GM21526 (cell line): ENCODE measurements around the gene STK24.

Source experiments
- ATAC-seq: cut with Tn5 transposase; IDR thresholded peaks from one replicate; pipeline ENCODE4 v1.9.1; 2021; ENCODE audit warnings: moderate library complexity; ENCODE audit not compliant: unreplicated experiment, low FRiP score

Gene STK24

DNA sequence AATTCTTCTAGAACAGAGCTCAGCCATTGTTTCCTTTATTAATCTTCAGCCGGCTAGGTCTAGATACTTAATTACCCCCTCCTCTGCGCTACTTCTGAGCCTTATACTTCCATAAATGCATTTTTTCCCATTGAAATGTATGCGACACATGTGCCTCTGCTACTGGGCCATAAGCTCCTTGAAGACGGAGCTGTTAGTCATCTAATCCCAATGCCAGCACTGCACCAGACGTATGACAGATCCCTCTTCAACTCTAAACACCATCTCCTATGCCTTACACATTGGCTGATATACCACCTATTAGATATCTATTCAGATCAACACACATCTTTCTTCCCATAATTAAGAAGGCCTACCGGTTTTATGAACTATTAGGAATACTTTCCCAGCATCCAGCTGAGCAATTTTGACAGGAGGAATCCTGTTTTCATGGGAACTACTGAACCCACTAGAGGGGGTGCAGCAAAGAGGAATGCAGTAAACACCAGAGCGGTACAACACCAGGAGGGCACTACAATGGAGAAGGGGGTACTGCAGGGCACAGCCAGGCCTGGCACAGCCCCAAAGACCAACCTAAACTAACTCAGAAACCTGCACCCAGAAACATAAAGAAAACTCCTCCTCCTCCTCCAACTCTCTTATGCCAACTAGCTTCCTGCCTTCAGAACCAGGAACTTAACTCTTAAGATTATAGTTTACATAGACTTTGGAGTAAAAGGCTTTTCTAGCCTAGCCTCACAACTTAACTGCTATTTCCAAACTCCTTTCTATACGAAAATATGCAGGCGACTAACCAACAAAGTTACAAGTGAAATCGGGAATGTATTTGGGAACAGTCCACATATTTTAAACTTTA, 18.7 kb downstream of the STK24 start:
- ATAC-seq: no peak

DNA sequence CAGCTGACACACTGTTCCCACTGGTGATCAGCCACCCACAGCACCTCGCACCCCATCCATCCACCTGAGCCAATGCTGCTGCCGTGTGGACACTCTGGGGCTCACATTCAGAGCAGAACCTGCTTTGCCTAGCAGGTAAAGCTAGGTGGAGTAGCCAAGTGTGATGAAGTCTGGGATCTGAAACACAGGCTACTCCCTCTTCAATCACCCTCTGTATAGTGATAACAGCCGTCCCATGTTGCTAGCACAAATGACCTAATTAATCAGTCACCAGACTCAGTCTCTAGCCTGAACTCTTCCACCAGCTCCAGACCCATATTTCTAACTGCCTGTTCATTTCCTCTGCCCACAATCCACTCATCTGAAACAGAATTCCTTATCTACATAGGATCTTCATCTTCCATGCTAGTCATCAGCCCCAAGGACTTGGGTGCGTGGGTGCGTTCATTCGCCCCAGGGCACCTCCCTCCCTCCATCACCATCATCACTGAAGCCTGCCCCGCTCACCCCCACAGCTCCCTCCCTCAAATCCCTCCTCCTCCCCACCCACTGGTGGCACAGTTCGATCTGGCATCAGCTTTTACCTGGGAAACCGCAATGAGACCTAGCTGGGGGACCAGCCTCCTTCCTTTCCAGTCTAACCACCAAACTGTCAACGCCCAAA, 19.8 kb downstream of the STK24 start:
- ATAC-seq: no peak

DNA sequence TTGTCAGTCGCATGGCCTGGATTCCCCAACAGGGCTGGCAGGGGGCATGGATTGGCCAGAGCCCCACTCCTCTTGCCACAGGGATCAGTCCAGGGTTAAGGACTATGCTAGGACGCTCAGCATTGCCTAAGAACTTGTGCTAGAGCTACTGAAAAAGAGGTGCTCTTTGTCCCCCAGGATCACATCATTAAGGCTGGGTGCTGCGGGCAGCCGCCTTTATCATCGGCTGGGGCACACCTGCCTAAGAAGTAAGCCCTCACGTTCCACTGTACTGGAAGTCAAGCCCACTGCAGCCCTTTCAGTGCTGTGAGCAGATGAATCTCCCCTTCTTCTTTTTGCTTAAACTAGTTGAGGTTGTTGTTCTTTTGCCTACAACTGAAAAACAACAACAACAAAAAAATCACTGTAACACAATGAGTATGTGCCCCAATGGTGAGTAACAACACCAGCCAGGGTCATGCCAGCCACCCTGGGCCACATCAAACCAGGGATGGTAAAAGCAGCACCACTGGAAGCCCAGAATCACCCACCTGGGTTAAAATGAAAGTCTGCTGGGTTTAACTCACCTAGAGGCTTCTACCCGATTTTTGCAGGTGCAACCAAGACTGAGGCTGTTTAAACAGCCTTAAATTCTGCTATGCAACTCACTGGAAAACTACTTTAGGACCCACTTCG, 20.6 kb downstream of the STK24 start:
- ATAC-seq: no peak

DNA sequence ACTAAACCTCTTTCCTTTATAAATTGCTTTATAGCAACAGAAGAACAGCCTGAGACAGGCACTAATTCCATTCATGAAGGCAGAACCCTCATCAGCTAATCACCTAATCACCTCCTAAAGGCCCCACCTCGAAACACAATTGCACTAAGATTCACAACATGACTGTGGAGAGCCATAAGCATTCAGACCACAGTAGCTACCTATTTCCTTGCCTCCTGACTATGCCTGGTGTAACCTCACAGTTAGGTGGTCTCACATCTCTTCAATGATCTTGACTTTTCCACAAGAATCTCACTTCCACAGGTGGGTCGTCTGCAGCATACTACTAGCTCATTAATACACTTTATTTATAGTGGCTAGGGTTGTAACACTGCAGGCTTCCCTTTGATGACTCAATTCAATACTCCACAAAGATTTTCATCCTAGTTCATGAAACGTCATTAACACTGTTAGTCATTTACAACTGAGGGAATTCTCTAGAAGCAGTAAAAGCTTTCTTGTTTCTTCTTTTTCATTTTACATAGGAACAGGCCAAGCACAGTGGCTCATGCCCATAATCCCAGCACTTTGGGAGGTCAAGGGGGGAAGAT, 27.1 kb downstream of the STK24 start:
- peak; percentile 53 for ATAC-seq

DNA sequence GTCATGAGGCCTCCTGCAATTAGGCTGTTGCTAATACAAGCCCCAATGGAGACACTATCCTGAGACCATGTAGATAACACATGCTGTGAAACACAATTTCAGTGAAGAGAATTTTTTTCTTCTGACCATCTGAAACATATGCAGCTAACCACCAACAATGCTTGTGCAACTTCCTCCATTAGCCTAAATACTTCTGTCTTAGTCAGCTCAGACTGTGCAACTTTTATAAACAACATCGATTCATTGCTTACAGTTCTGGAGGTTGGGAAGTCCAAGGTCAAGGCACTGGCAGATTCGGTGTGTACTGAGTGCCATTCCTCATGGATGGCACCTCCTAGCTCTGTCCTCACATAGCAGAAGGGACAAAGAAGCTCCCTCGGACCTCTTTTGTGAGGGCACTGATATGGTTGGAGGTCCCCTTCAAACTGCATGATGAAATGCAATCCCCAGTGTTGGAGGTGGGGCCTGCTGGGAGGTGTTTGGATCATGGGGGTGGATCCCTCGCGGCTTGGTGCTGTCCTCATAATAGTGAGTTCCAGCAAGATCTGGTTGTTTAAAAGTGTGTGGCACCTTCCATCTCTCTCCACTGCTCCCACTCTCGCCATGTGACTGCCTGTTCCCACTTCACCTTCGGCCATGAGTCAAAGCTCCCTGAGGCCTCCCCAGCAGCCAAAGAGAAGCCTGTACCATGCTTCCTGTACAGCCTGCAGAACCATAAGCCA, 27.7 kb downstream of the STK24 start:
- ATAC-seq: no peak

DNA sequence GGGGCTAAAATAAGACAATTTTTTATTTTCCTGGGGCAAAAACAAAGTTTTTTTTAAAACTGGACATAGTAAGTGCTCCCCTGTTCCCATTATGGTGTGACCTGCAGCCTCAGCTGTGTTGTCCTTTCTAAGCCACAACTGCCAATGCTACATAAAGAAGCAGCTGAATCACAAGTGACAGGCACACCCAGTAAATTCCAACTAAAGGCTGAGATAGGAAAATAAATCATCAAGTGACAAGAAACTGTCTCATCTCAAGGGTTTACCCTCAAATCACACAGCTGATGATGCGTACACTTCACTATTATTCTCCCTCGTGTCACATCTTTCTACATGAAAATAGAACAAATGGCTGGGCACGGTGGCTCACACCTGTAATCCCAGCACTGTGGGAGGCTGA, 28.7 kb downstream of the STK24 start:
- ATAC-seq: no peak

DNA sequence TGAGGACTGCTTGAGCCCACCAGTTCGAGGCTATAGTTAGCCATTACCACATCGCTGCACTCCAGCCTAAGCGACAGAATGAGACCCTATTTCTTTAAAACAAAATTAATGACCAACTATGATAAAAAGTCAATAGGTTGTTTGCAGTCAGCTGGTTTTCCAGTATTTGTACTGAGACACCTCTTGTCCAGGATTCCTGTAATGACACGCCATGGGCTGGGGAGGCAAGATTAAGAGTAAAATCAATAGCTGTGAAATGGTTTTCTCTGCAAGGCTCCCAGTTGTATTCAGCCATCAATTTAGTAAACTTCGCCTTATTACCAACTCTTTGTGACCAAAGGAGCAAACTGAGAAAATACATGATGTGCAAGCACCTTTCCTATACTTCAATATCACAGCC, 29.5 kb downstream of the STK24 start:
- no peak for ATAC-seq

DNA sequence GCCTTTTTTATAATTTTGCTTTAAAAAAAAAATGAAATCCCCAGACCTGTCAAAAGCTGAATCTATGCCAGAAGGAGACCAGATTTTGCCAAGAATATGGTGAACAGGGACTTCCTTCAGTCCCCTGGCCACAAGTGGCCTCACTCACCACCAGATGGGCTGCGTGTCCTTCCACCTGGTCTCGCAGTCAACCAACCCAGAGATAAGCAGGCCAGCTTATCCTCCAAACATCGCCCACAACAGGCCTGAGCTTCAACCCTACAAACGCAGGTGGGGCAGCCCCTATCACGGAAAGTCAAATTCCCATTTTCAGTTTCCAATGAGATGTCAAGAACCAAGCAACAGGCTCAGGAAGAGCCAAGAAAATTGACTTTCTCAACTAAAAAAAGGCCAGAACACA, 30.5 kb downstream of the STK24 start:
- no peak for ATAC-seq

DNA sequence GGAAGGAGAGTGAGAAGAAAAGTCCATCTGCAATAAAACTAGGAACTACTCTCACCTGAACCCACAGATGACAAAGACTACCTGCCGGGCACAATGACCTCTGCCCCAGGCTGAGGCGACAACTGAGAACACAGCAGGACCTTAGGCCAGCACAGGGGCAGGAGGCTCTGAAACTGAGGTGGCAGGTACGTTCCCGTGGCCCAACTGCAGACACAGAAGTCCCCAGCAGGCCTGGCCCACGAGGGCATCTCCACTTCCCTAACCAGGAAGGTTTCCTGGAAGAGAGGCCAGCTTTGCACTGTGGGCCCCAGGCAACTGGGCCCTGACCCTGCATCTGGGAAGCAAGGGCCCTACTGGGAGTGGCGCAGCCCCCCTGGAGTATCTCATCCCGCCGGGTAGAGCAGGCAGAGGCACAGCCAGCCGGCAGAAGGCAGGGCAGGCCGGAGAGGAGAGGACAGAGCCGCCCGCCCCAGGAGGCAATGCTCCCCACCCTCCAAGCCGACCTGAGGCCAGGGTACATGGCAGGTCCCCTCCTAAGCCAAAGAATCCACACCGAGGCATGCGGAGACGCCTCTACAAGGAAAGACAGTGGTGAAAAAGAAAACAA, 32.7 kb downstream of the STK24 start:
- no peak for ATAC-seq

DNA sequence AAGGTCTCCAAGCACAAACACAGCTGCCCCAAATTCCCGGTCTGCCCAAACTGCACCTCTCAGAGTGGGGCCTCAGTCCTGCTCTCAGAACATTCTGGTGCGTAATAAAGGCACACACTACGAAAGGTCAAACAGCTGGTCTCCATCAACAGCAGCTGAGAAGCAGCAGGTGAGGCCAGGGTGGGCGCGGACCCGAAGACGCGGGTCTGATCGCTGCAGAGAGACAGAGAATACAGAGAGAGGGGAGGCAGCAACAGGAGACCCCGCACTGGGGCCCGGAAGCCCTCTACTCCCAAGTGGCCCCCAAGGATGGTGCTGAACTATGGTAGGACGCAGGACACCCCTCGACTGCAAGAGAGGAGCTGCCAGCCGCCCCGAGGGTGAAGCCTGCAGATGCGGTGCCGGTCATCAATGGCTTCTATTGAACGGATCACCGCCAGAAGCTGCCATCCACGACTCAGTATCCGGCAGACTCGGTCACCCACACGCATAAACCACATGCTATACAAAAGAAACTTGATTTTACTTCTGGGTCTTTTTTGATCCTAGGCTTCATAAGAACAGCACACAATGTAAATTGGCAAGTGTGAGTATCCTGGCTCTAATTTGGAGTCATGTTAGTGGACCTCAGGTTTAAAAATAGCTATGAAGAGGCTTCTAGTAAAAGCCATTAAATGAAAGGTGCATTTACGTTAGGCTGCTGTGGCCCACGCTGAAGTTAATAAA, 33.4 kb downstream of the STK24 start:
- ATAC-seq: no peak

DNA sequence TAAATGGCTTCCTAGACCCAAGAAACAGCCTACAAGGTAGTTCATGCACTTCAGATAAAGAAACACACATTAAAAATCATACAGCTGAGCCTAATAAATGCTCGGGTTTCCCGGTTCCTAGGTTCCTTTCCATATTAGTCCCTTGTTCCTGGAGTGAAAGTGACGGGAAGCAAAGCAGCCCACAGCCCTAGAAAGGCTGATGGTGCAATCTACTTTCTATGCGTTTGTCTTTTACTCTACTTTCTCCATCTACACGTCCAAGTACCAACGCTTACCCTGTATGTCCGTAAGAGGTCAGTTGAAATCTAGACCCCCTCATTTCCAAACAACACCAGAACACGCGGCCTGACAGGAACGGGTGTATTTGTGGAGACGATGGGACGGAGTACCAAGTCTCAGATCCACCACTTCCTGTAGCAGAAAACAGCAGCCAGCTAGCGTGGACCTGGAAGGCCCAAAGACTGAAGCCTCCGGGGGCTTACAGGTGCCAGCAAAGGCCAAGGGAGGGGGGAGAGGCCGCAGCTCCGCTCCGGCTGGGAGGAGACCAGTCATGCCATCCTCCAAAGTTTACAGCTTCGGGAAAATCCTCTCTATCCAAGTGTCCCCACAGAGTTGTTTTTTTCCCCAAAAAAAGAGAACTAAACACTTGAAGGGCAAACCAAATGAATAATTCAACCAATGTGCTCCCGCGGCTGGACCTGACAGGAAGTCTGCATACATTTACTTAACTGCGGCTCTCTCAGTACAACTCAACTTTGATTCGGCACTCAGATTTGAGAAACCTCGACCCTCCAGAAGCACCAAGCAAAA, 34.1 kb downstream of the STK24 start:
- no peak for ATAC-seq

DNA sequence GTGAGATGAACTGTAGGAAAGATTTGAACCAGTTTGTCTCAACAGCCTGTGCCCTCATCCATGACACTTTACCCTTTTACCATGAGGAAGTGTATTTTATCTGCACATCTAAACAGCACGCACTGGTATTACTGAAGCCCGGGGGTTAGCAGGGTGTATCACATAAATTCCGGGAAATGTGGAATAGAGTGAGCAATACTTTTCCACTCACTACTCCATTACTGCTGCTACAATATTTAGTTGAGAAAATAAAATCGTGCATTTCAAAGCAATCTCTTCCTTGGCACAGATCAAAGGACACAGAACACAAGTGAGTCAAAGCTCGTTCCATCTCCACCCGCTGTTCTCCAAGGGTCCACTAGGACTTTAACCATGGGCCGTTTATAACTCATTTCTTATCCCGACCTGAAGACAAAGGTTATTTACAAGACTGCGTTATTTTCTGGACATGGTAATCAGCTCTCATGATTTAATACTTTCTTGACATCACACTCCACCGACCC, 35.2 kb downstream of the STK24 start:
- ATAC-seq: no peak

DNA sequence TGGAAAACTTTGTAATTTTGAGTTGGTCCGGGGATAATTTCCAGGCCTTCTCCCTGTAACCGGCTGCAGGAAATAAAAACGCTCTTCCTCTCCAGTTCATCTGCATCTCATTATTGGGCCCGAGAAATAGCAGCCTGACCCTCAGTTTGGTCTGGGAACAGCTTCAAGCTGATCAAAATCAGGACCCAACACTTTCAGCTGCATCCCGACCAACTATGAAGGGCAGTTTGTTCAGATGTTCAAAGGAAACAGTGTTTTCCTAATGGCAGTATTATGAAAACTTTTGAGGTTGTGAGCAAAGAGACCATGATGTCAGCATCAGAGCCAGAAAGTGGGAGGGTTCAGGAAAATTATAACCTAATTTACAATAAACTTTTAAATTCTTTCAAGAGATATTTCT, 35.7 kb downstream of the STK24 start:
- no peak for ATAC-seq

DNA sequence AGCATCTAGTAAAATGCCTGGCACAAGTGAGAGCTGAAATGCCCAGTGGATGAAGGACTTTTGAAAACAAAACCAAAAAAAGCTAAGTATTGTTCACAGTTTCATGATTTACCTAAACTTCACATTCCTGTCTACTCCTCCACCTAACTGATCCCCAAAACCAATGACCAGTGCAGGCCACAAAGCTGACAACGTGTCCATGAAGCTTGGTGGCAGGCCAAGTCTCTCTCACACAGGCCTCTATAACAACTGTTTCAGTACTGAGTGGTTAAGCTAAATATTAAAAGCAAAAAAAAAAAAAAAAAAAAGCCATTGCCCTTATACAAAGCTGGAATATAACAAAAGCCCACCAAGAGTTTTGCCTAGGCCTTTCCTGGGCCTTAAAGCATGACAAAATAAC, 36.4 kb downstream of the STK24 start:
- no peak for ATAC-seq

DNA sequence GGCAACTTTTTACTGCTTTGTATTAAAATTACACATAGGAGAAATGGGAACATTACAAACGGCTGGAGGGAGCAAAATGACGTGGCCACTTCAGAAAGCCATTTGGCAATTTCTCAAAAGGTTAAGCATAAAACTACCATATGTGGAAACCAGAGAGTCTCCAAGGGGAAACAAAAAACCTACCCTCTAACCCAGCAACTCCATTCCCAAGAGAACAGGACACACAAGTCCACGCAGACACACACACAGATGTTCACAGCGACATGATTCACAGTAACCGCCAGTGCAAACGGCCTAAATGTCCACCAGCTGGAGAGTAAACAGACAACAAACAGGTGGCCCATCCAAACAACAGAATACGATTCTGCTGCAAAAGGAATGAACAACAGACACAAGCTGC, 37.2 kb downstream of the STK24 start:
- ATAC-seq: no peak

DNA sequence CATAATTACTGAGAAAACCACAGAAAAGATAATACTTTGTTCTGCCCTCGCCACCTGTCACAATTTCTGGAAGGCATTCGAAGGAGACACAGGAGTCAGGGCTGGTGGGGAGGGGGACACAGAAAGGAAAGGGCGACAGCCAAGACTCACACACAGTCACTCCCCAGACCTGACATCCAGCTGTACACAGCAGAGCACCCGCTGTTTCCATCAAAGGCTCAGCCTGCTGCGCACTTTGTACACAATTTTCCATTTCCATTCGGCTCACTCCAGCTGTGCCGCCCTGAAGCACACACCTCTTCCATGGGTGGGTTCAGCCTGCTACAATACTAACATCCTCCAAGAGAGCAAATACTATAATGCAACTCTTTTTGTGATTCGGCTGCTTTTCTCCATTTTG, 38.0 kb downstream of the STK24 start:
- ATAC-seq: no peak

DNA sequence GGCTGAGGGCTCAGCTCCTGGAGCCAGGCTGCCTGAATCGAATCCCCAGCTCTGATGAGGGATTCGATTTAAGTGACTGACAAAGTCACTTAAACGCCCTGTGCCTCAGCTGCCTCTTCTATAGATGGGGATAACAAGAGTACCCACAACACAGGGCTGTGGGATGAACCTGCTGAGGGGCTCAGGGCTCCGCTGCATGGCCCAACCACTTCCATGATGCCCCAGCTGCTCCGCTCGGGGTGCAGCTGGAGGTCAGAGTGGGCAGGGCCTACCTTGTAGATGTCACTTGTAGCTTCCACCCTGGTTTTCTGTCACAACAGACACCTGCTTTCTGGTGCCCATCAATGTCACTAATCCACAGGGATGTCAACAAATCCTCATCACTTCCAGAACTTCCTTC, 39.2 kb downstream of the STK24 start:
- no peak for ATAC-seq

DNA sequence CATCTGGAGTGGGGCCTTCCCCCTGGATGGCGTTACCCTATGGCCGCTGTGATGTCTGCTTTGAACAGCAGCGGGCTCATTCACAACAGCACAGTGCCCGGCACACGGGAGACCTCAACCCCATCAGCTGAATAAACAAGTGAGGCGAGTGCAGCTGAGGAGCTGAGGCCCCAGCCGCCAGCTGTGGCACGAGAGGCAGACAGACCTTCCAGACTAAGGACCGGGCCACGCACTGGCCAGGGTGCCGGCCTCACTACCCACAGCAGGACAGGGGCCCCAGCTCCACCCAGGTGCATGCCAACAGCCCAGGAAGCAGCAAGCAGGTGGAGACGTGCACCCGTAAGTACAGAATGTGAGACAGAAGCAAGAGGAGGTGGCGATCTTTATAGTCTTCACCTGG, 39.6 kb downstream of the STK24 start:
- ATAC-seq: no peak

DNA sequence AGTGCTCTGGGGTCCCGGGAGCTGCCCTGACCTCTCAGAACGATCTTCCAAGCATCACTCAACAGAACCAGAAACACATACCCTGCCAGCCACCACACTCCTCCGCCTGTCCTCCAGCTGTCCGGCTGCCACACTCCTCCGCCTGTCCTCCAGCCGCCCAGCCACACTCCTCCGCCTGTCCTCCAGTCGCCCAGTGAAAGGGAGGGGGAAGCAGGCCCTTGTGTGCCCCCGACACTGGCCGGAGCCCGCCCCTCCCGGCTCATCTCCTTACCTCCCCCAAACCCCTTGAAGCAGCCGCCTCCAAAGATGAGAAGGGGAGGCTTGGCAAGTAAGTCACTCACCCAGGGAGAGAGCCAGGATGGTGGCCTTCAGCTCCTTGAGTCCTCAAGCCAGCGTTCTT, 40.2 kb downstream of the STK24 start:
- no peak for ATAC-seq
